Testis (tissue), 3 donors: ENCODE measurements around the gene AR. TPM values are rescaled to one million over a fixed set of nuclear protein-coding genes. Genes with fewer than 3 reads are reported as not detected.
A peak's percentile ranks its signal among the peaks of the same experiment; 100 is the strongest.

Experiments
- DNase-seq: peaks from one replicate; pipeline ENCODE4 v3.0.0-alpha.2; 2019
- H3K27ac ChIP-seq, 2 donors: fragments of 200-600 bp; sonication (generic); one replicate each; pipeline ENCODE4 v1.5.1; 2019
- H3K27me3 ChIP-seq: fragments of 200-600 bp; sonication (generic); one replicate; pipeline ENCODE4 v1.5.1; 2019
- H3K36me3 ChIP-seq: fragments of 200-600 bp; sonication (generic); one replicate; pipeline ENCODE4 v1.5.1; 2017; ENCODE audit warnings: low read depth; ENCODE audit errors: missing control alignments
- H3K4me1 ChIP-seq: fragments of 200-600 bp; sonication (generic); one replicate; pipeline ENCODE4 v1.5.1; 2019
- H3K4me3 ChIP-seq, 2 donors: fragments of 200-600 bp; sonication (generic); one replicate each; pipeline ENCODE4 v1.5.1; 2017 to 2019
- H3K9me3 ChIP-seq: fragments of 200-600 bp; sonication (generic); one replicate; pipeline ENCODE4 v1.5.1; 2017
- POLR2A ChIP-seq: fragments of 450-650 bp; IDR thresholded peaks from one replicate; pipeline ENCODE4 v1.6.1; 2017; ENCODE audit warnings: antibody characterized with exemption, mild to moderate bottlenecking, moderate library complexity
- WGBS, 2 donors: methylation state at CpG; one replicate each; pipeline ENCODE4 v1.1.5; 2018; 5-methylcytosine and 5-hydroxymethylcytosine counted together
- intact Hi-C: fragments of 100-400 bp; cut with DNase I; formaldehyde crosslinking; loops from one replicate; pipeline ENCODE4 v1.15.1; 2023; ENCODE audit warnings: low total_unique reads
- polyA plus RNA-seq: library from polyadenylated mRNA; stranded (reverse); fragments of 350-450 nt; fragmentation: Illumina TruSeq; extraction: RNeasy Lipid Tissue Mini Kit (QIAGEN cat#74804); gene quantifications from one replicate; pipeline ENCODE4 v1.2.3, GENCODE V29; 2014; ENCODE audit warnings: low read depth, low replicate concordance; ENCODE audit not compliant: insufficient read depth
- total RNA-seq, 2 donors: library from RNA; depleted of rRNA; stranded (reverse); fragments of >200 nt; gene quantifications; one replicate each; pipeline ENCODE4 v1.2.3, GENCODE V29; 2016
- TF ChIP-seq, protein P1 (sequence below), 3 experiments: fragments of 450-650 bp in 2 of 3; fragments of 200-600 bp in 1 of 3; sonication (generic) in 1 of 3; IDR thresholded peaks; one replicate each; pipeline ENCODE4 v1.5.1; 2016 to 2019; ENCODE audit warnings: antibody characterized with exemption in 3 of 3, mild to moderate bottlenecking in 2 of 3, moderate library complexity in 1 of 3

Gene AR
- total and polyA plus RNA-seq, 3 donors from 2014 or later, result 12.0 to 52.3 (median 34.3) TPM

DNA sequence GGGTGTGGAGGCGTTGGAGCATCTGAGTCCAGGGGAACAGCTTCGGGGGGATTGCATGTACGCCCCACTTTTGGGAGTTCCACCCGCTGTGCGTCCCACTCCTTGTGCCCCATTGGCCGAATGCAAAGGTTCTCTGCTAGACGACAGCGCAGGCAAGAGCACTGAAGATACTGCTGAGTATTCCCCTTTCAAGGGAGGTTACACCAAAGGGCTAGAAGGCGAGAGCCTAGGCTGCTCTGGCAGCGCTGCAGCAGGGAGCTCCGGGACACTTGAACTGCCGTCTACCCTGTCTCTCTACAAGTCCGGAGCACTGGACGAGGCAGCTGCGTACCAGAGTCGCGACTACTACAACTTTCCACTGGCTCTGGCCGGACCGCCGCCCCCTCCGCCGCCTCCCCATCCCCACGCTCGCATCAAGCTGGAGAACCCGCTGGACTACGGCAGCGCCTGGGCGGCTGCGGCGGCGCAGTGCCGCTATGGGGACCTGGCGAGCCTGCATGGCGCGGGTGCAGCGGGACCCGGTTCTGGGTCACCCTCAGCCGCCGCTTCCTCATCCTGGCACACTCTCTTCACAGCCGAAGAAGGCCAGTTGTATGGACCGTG, 2.2 kb downstream of the AR start:
- no peaks in the 10 kb centered on the region for H3K4me1 ChIP-seq
- TF ChIP-seq, protein P1, sequence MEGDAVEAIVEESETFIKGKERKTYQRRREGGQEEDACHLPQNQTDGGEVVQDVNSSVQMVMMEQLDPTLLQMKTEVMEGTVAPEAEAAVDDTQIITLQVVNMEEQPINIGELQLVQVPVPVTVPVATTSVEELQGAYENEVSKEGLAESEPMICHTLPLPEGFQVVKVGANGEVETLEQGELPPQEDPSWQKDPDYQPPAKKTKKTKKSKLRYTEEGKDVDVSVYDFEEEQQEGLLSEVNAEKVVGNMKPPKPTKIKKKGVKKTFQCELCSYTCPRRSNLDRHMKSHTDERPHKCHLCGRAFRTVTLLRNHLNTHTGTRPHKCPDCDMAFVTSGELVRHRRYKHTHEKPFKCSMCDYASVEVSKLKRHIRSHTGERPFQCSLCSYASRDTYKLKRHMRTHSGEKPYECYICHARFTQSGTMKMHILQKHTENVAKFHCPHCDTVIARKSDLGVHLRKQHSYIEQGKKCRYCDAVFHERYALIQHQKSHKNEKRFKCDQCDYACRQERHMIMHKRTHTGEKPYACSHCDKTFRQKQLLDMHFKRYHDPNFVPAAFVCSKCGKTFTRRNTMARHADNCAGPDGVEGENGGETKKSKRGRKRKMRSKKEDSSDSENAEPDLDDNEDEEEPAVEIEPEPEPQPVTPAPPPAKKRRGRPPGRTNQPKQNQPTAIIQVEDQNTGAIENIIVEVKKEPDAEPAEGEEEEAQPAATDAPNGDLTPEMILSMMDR (IDR thresholded peaks at IDR 0.05), result no peak
- no peak for TF ChIP-seq POLR2A
- H3K27me3 ChIP-seq, result no peaks in the 10 kb centered on the region
- no peaks in the 10 kb centered on the region for H3K9me3 ChIP-seq
- peak overlapping the region; percentile 72 to 82 for H3K27ac ChIP-seq
- peak overlapping the region; percentile 49 to 60 for H3K4me3 ChIP-seq
- intact Hi-C loops, result no loop called here
- no peaks in the 10 kb centered on the region for H3K36me3 ChIP-seq
- no peak for DNase-seq
- 1% methylated on average over 25 of the region's 41 CpGs; no CpG with 5 or more reads in 1 of the 2 donors for WGBS, 2 donors

GRCh38 chrX:67546496-67547423, 2.9 kb downstream of the AR start:
- Histone ChIP-seq H3K9me3 (no peaks in the 10 kb centered on the region), H3K4me1 (no peaks in the 10 kb centered on the region), H3K4me3 (peak overlapping the region; percentile 49 to 60), H3K27ac (peak overlapping the region; percentile 72), H3K27me3 (no peaks in the 10 kb centered on the region), H3K36me3 (no peaks in the 10 kb centered on the region)
- no peak for TF ChIP-seq POLR2A
- TF ChIP-seq, protein P1 (IDR thresholded peaks at IDR 0.05), result no peak
- DNase-seq, result no peak
- WGBS, 2 donors, result 3 to 11% methylated on average over 7 to 35 of the region's 44 CpGs
- intact Hi-C loops, result no loop called here

GRCh38 chrX:67555578-67556203, 11.9 kb downstream of the AR start:
- Histone ChIP-seq H3K27me3 (no peaks in the 10 kb centered on the region), H3K4me3 (no peak overlapping the region), H3K4me1 (no peaks in the 10 kb centered on the region), H3K9me3 (no peaks in the 10 kb centered on the region), H3K27ac (no peak overlapping the region), H3K36me3 (no peaks in the 10 kb centered on the region)
- TF ChIP-seq, protein P1 (IDR thresholded peaks at IDR 0.05), result peak; percentile 24 to 69 (median 29)
- TF ChIP-seq POLR2A, result no peak
- intact Hi-C loops, result no loop called here
- 45 to 47% methylated on average over 6 to 7 of the region's 7 CpGs for whole genome bisulfite sequencing, 2 donors
- peak; percentile 38 for DNase-seq

GRCh38 chrX:67558267-67558666, 14.4 kb downstream of the AR start:
- 92% methylated on average over 1 of the region's 1 CpG; no CpG with 5 or more reads in 1 of the 2 donors for WGBS, 2 donors
- DNase-seq, result no peak
- Histone ChIP-seq H3K27me3 (no peaks in the 10 kb centered on the region), H3K36me3 (no peaks in the 10 kb centered on the region), H3K4me3 (no peak overlapping the region), H3K27ac (no peak overlapping the region), H3K9me3 (no peaks in the 10 kb centered on the region), H3K4me1 (no peaks in the 10 kb centered on the region)
- intact Hi-C loops, result no loop called here
- TF ChIP-seq POLR2A, result no peak
- TF ChIP-seq, protein P1 (IDR thresholded peaks at IDR 0.05), result no peak
